ENCODE results near the gene XCL2.

The XCL2 gene

GRCh38 chr1:168518201-168518689 lies 25.6 kb downstream of the XCL2 start:
- no peak for DNase-seq (ENCODE audit: low read depth, low spot score)

- no peak for DNase-seq (ENCODE audit: low read depth, low spot score)
Observed at GRCh38 chr1:168514455-168514854, 29.3 kb downstream of the XCL2 start.

GRCh38 chr1:168513656-168514404 lies 30.0 kb downstream of the XCL2 start:
- no peak for DNase-seq (ENCODE audit: low read depth, low spot score)

GRCh38 chr1:168512864-168513595 lies 30.8 kb downstream of the XCL2 start:
- DNase-seq (ENCODE audit: low read depth, low spot score), result no peak

- DNase-seq (ENCODE audit: low read depth, low spot score), result no peak
Observed at GRCh38 chr1:168509875-168510791, 33.7 kb downstream of the XCL2 start.

- DNase-seq (ENCODE audit: low read depth, low spot score), result no peak
Observed at GRCh38 chr1:168509210-168509609, 34.6 kb downstream of the XCL2 start.

GRCh38 chr1:168507828-168508227 lies 36.0 kb downstream of the XCL2 start:
- DNase-seq (ENCODE audit: low read depth, low spot score), result no peak

GRCh38 chr1:168507231-168507630 lies 36.6 kb downstream of the XCL2 start:
- DNase-seq (ENCODE audit: low read depth, low spot score), result no peak

- no peak for DNase-seq (ENCODE audit: low read depth, low spot score)
Observed at GRCh38 chr1:168506204-168506819, 37.5 kb downstream of the XCL2 start.

- no peak for DNase-seq (ENCODE audit: low read depth, low spot score)
Observed at GRCh38 chr1:168505006-168505405, 38.8 kb downstream of the XCL2 start.

GRCh38 chr1:168504064-168504837 lies 39.5 kb downstream of the XCL2 start:
- no peak for DNase-seq (ENCODE audit: low read depth, low spot score)

GRCh38 chr1:168499688-168500049 lies 44.1 kb downstream of the XCL2 start:
- DNase-seq (ENCODE audit: low read depth, low spot score), result no peak

- DNase-seq (ENCODE audit: low read depth, low spot score), result no peak
Observed at GRCh38 chr1:168498956-168499687, 44.7 kb downstream of the XCL2 start.

GRCh38 chr1:168498159-168498631 lies 45.6 kb downstream of the XCL2 start:
- DNase-seq (ENCODE audit: low read depth, low spot score), result no peak

- no peak for DNase-seq (ENCODE audit: low read depth, low spot score)
Observed at GRCh38 chr1:168497376-168497950, 46.3 kb downstream of the XCL2 start.

- DNase-seq (ENCODE audit: low read depth, low spot score), result no peak
Observed at GRCh38 chr1:168491527-168492164, 52.2 kb downstream of the XCL2 start.
